ENCODE data around the gene PPM1F.

DNA sequence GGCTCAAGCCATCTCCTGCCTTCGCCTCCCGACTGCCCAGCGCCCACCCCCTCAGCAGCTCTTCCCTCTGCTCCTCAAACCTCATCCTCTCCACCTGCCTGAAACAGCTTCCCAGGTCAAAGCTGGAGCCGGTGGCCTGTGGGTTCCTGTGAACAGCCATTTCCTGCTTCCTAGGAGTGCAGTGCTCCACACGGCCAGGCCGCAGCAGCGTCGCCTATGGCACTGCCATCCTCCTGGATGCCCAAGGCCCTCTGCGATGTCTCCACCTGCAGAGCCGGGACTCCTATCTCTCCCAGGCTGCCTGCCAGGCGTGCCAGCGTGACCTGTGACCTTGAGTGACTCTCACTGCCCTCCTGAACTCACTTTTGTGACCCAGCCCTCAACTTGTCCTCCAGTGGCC is 24.6 kb downstream of the PPM1F start:
- TF ChIP-seq CTCF (IDR thresholded peaks at IDR 0.05; ENCODE audit: insufficient read depth, low read length, poor library complexity, severe bottlenecking), result no peak
- TF ChIP-seq EZH2phosphoT487 (conservative IDR thresholded peaks at IDR 0.05; ENCODE audit: low read length), result no peak

Measured in SU-DHL-6 (cell line).